ENCODE results near the gene TTYH2.

DNA sequence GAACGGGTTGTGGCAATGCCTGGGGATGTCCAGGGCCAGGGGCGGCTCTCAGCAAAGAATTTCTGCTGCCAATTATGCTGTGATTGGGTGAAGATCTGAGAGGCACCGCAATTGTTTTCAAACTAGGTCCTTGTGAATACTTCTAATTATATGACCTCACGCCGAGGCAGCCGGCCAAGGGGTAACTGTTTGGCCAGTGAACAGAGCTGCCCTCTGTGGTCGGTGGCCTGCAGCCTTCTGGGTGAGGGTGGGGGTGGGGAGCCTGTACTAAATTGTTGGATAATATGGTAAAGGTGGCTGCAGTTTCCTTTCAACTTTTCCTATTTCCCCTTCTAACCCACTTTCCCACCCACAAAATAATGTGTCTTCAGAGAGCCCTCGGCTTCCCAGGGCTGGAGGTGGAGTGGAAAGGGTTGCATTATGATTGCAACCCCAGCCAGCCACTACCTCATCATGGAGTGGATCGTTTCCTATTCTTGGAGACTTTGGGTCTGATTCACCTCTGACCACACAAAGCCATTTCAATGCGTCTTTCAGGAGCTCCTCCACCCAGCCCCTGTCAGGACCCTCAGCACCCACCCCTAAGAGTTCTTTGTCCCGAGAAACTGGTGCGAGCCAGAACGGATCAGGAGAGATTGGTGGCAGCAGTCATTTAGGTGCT, 58.7 kb downstream of the TTYH2 start:
- no peak for TF ChIP-seq EZH2 (IDR thresholded peaks at IDR 0.05; ENCODE audit: borderline replicate concordance, insufficient read depth, low read depth, low read length, poor library complexity, severe bottlenecking)
- TF ChIP-seq, protein P1, sequence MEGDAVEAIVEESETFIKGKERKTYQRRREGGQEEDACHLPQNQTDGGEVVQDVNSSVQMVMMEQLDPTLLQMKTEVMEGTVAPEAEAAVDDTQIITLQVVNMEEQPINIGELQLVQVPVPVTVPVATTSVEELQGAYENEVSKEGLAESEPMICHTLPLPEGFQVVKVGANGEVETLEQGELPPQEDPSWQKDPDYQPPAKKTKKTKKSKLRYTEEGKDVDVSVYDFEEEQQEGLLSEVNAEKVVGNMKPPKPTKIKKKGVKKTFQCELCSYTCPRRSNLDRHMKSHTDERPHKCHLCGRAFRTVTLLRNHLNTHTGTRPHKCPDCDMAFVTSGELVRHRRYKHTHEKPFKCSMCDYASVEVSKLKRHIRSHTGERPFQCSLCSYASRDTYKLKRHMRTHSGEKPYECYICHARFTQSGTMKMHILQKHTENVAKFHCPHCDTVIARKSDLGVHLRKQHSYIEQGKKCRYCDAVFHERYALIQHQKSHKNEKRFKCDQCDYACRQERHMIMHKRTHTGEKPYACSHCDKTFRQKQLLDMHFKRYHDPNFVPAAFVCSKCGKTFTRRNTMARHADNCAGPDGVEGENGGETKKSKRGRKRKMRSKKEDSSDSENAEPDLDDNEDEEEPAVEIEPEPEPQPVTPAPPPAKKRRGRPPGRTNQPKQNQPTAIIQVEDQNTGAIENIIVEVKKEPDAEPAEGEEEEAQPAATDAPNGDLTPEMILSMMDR (IDR thresholded peaks at IDR 0.05): no peak
